ENCODE data around the gene TEX50. TPM values are rescaled to one million over a fixed set of nuclear protein-coding genes. Genes with fewer than 3 reads are reported as not detected.
A peak's percentile ranks its signal among the peaks of the same experiment; 100 is the strongest.
"Not testable (repeated sequence)": the region's sequence is repeated elsewhere in the genome, so short reads cannot be mapped to it uniquely, and the experiment has no call there.

Gene TEX50
- total RNA-seq, 2 experiments from 2014 or later: not detected

GRCh38 chr1:173642450-173643139 is 7.5 kb downstream of the TEX50 start:
- DNase-seq, H3K4me3 Mint-ChIP-seq, H3K27ac Mint-ChIP-seq, H3K36me3 Mint-ChIP-seq, H3K27me3 Mint-ChIP-seq, H3K4me1 Mint-ChIP-seq, H3K9me3 Mint-ChIP-seq: not testable (repeated sequence)

- no peaks in the 10 kb centered on the region for H3K27me3 Mint-ChIP-seq
- H3K9me3 Mint-ChIP-seq: peaks cover 3% of the 10 kb centered on the region
- no peak overlapping the region for H3K4me3 Mint-ChIP-seq
- no peaks in the 10 kb centered on the region for H3K36me3 Mint-ChIP-seq
- H3K27ac Mint-ChIP-seq: no peak overlapping the region
- H3K4me1 Mint-ChIP-seq: no peaks in the 10 kb centered on the region
- no peak for DNase-seq
Measured at GRCh38 chr1:173646656-173647055, 11.5 kb downstream of the TEX50 start.

DNA sequence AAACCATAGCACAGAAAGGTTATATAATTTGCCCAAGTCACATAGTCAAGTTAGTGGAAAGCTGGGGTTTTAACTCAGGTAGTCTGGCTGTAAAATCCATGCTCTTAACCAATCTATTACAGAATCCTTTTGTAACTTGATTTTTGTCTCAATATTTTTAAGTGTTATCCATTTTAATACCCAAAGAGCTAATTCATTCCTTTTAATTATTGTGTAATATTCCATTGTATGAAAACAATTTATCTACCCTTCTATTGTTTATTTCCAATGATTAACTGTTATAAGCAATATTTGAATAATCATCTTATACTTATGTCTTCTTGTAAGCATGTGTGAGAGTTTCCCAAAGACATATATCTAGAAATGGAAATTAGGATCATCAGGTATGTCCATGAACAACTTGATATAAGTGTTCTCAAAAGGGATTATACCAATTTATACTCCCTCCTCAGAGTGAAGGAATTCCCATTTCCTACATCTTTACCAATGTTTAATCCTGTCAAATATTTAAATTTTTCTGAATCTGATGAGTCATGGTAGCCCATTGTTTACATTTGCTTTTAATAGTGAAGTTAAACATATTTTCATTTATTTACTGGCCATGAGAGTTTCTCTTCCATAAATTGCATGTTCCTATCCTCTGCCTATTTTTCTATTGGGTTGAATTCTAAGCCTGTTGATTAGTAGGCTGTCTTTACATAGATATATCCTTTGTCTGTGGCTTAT is 13.9 kb downstream of the TEX50 start:
- DNase-seq: no peak
- H3K9me3 Mint-ChIP-seq: peaks cover 3% of the 10 kb centered on the region
- peaks cover 2% of the 10 kb centered on the region for H3K36me3 Mint-ChIP-seq
- H3K27ac Mint-ChIP-seq: no peak overlapping the region
- H3K4me3 Mint-ChIP-seq: no peak overlapping the region
- no peaks in the 10 kb centered on the region for H3K27me3 Mint-ChIP-seq
- H3K4me1 Mint-ChIP-seq: no peaks in the 10 kb centered on the region

- Mint-ChIP-seq H3K4me1 (peaks cover 2% of the 10 kb centered on the region), H3K27ac (no peak overlapping the region), H3K4me3 (no peak overlapping the region), H3K27me3 (no peaks in the 10 kb centered on the region), H3K36me3 (peaks cover 3% of the 10 kb centered on the region), H3K9me3 (peaks cover 4% of the 10 kb centered on the region)
- DNase-seq: no peak
Measured at GRCh38 chr1:173660306-173660705, 25.2 kb downstream of the TEX50 start.

GRCh38 chr1:173661271-173661670 is 26.1 kb downstream of the TEX50 start:
- DNase-seq: no peak
- Mint-ChIP-seq H3K4me1 (peaks cover 2% of the 10 kb centered on the region), H3K4me3 (no peak overlapping the region), H3K27me3 (no peaks in the 10 kb centered on the region), H3K27ac (no peak overlapping the region), H3K36me3 (no peaks in the 10 kb centered on the region), H3K9me3 (peaks cover under 1% of the 10 kb centered on the region)

- no peaks in the 10 kb centered on the region for H3K36me3 Mint-ChIP-seq
- H3K4me3 Mint-ChIP-seq: no peak overlapping the region
- no peaks in the 10 kb centered on the region for H3K9me3 Mint-ChIP-seq
- no peak for DNase-seq
- H3K27me3 Mint-ChIP-seq: no peaks in the 10 kb centered on the region
- peaks cover 2% of the 10 kb centered on the region for H3K4me1 Mint-ChIP-seq
- H3K27ac Mint-ChIP-seq: no peak overlapping the region
Measured at GRCh38 chr1:173661763-173662162, 26.6 kb downstream of the TEX50 start.

DNA sequence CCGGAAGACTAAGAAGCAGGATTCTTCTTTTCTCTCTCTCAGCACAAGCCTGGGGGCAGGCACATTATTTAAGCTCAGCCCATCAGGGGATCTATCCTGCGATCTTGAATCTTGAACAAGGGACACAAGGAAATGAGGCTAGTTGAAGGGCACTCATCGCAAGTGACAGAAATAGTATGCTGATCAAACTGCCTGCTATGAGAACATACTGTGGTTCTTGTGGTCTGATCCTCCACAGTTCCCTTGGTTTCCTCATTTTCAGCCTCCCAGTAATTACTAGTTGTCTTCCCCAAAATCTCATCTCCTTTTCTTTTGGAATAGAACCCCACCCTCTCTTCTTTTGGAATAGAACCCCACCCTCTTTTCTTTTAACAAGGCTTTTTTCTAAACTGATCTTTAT is 28.0 kb downstream of the TEX50 start:
- H3K4me3 Mint-ChIP-seq: no peak overlapping the region
- H3K27me3 Mint-ChIP-seq: peaks cover 2% of the 10 kb centered on the region
- H3K27ac Mint-ChIP-seq: no peak overlapping the region
- DNase-seq: no peak
- peaks cover 2% of the 10 kb centered on the region for H3K4me1 Mint-ChIP-seq
- no peaks in the 10 kb centered on the region for H3K9me3 Mint-ChIP-seq
- no peaks in the 10 kb centered on the region for H3K36me3 Mint-ChIP-seq

DNA sequence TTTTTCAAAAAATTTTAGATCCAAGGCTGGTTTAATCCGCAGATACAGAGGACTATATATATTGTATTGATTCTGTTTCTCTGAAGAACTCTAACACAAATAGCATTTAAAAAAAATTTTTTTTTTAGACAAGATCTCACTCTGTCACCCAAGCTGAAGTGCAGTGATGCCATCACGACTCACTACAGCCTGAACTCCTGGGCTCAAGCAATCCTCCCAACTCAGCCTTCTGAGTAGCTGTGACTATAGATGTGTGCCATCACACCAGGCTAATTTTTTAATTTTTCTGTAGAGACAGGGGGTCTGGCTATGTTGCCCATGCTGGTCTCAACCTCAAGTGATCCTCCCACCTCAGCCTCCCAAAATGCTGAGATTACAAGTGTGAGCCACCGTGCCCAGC is 31.5 kb downstream of the TEX50 start:
- no peak for DNase-seq
- Mint-ChIP-seq H3K36me3 (no peaks in the 10 kb centered on the region), H3K4me1 (peaks cover 7% of the 10 kb centered on the region), H3K9me3 (no peaks in the 10 kb centered on the region), H3K27me3 (peaks cover 34% of the 10 kb centered on the region), H3K4me3 (no peak overlapping the region), H3K27ac (no peak overlapping the region)

DNA sequence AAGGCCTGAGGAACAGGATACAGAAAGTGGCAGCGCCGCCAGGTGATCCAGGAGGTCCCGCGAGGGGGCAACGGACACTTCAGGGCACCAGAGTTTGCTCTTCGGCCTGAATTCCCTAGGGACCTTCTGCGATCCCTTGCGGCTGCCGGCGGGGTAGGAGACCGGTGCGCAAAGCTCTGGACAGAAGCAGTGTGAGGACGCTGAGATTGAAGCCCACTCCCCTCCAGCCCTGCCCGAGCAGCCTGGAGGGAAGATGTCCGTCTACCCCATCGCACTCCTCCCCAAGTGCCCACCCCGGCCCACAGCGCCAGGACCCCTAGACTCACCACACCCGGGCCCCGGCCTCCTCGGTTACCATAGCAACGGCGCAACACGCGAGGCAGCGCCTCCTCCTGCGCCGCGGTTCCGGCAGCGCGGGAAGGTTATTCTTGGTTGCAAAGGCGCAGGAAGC is 34.4 kb downstream of the TEX50 start, which contains the start of gene ANKRD45:
Gene ANKRD45 (minus strand): TSS at position 361 of the 451 bp plus-strand sequence. CDS start 10,433 bp downstream, outside the sequence.
- no peak within 1 kb of the TSS for H3K27ac Mint-ChIP-seq
- H3K9me3 Mint-ChIP-seq: no peaks in the 10 kb centered on the region
- H3K36me3 Mint-ChIP-seq: no peaks in the 10 kb centered on the region
- peak; percentile 49 for DNase-seq
- peaks cover 34% of the 10 kb centered on the region for H3K27me3 Mint-ChIP-seq
- H3K4me1 Mint-ChIP-seq: peaks cover 5% of the 10 kb centered on the region
- peak within 1 kb of the TSS; percentile 46 for H3K4me3 Mint-ChIP-seq

DNA sequence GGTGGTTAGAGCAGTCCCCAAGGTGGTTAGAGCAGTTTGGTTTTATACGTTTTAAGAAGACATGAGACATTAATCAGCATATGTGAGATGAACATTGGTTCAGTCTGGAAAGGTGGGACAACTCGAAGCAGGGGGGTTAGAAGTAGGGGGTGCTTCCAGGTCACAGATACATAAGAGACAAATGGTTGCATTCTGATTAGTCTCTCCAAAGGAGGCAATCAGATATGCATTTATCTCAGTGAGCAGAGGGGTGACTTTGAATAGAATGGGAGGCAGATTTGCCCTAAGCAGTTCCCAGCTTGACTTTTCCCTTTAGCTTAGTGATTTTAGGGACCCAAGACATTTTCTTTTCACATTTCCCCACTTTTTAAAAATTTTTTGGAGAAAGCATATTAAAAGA is 39.4 kb downstream of the TEX50 start:
- DNase-seq, H3K36me3 Mint-ChIP-seq, H3K4me1 Mint-ChIP-seq, H3K27ac Mint-ChIP-seq, H3K4me3 Mint-ChIP-seq, H3K9me3 Mint-ChIP-seq: not testable (repeated sequence)
- peaks cover 18% of the 10 kb centered on the region for H3K27me3 Mint-ChIP-seq

GRCh38 chr1:173680152-173680551 is 45.0 kb downstream of the TEX50 start:
- H3K27me3 Mint-ChIP-seq, H3K4me1 Mint-ChIP-seq, H3K36me3 Mint-ChIP-seq, H3K4me3 Mint-ChIP-seq, DNase-seq, H3K27ac Mint-ChIP-seq: not testable (repeated sequence)
- H3K9me3 Mint-ChIP-seq: peaks cover 14% of the 10 kb centered on the region

DNA sequence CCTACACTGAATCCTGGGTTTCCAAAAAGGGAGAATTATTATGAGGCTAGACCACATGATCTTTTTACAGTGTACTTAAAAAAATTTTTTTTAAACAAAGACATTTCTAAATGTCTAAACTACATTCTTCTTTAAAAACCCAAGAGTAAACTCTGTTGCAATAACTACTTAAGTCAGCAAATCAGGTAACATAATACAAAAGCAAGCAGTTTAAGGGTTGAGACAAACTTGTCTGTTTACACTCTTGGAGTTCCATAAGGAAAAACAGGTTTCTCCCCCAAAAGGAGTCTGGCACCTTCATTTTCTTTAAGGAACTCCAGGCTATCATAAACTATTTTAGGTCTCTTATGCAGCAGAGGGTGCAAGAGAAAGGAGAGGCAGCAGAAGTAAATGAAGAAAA is 47.0 kb downstream of the TEX50 start:
- H3K27me3 Mint-ChIP-seq: no peaks in the 10 kb centered on the region
- DNase-seq: no peak
- H3K4me1 Mint-ChIP-seq: peaks cover 6% of the 10 kb centered on the region
- H3K4me3 Mint-ChIP-seq: no peak overlapping the region
- H3K9me3 Mint-ChIP-seq: peaks cover 8% of the 10 kb centered on the region
- no peaks in the 10 kb centered on the region for H3K36me3 Mint-ChIP-seq
- H3K27ac Mint-ChIP-seq: no peak overlapping the region

DNA sequence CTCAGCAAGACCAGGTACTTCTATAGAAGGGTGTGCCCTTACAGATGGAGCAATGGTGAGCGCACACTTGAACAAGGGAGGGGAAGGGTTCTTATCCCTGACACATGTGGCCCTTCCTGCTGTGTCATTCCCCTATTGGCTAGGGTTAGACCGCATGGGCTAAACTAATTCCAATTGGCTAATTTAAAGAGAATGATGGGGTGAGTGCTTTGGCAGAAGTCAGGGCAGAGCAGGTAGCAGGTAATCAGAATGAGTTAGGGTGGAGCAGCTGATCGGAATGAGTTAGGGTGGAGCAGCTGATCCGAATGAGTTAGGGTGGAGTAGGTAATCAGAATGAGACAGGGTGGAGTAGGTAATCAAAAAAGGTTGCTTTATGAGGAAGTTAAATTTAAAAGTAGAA is 48.7 kb downstream of the TEX50 start:
- DNase-seq, H3K4me1 Mint-ChIP-seq, H3K4me3 Mint-ChIP-seq, H3K36me3 Mint-ChIP-seq, H3K9me3 Mint-ChIP-seq, H3K27me3 Mint-ChIP-seq, H3K27ac Mint-ChIP-seq: not testable (repeated sequence)

DNA sequence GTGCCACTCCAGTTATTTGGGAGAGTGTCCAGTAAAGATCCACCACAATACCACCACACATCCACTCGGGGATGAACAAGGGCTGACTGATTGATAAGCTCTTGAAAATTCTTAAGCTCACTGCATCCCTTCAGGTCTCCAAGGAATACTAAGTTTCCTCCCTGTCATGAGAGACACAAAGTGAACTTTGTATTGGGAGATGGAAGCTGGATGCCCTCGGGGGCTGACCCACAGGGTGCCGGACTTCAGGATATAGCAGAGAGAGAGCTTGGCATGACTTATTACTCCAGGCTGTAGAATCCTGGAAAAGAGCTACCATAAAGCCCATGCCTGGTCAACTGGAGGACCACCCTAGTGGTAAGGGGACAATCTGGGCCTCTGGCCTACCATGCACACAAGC is 50.0 kb downstream of the TEX50 start:
- H3K4me1 Mint-ChIP-seq: peaks cover 10% of the 10 kb centered on the region
- H3K9me3 Mint-ChIP-seq, H3K36me3 Mint-ChIP-seq, H3K4me3 Mint-ChIP-seq, DNase-seq, H3K27me3 Mint-ChIP-seq, H3K27ac Mint-ChIP-seq: not testable (repeated sequence)
